Superior temporal gyrus (tissue), 1 donor: ENCODE measurements around the gene CLMP.

Experiments
- DNase-seq: peaks from one replicate; pipeline ENCODE4 v3.0.0-alpha.2; 2016; ENCODE audit errors: extremely low spot score

The CLMP gene

GRCh38 chr11:123057661-123058305 is 137.3 kb downstream of the CLMP start:
- no peak for DNase-seq

GRCh38 chr11:123056835-123057491 is 138.1 kb downstream of the CLMP start:
- DNase-seq: no peak

GRCh38 chr11:123055191-123055901 is 139.7 kb downstream of the CLMP start:
- DNase-seq: peak; percentile 27

- DNase-seq: peak; percentile 94
These were observed 140.6 kb downstream of the CLMP start for GRCh38 chr11:123054301-123055065.

GRCh38 chr11:123052901-123053721 is 141.9 kb downstream of the CLMP start:
- no peak for DNase-seq

GRCh38 chr11:123051634-123052033 is 143.4 kb downstream of the CLMP start:
- DNase-seq: no peak

- no peak for DNase-seq
These were observed 143.9 kb downstream of the CLMP start for GRCh38 chr11:123051146-123051545.

- DNase-seq: no peak
These were observed 147.1 kb downstream of the CLMP start for GRCh38 chr11:123047947-123048293.

GRCh38 chr11:123047266-123047946 is 147.6 kb downstream of the CLMP start:
- no peak for DNase-seq

GRCh38 chr11:123046473-123047259 is 148.4 kb downstream of the CLMP start:
- DNase-seq: no peak

- no peak for DNase-seq
These were observed 149.9 kb downstream of the CLMP start for GRCh38 chr11:123045101-123045500.

- DNase-seq: no peak
These were observed 153.9 kb downstream of the CLMP start for GRCh38 chr11:123041185-123041584.

- DNase-seq: no peak
These were observed 155.0 kb downstream of the CLMP start for GRCh38 chr11:123040111-123040432.

- no peak for DNase-seq
These were observed 159.2 kb downstream of the CLMP start for GRCh38 chr11:123035831-123036230.

GRCh38 chr11:123034597-123034996 is 160.5 kb downstream of the CLMP start:
- DNase-seq: no peak

GRCh38 chr11:123033895-123034294 is 161.2 kb downstream of the CLMP start:
- DNase-seq: no peak

GRCh38 chr11:123030517-123030916 is 164.5 kb downstream of the CLMP start:
- DNase-seq: no peak

- peak; percentile 32 for DNase-seq
These were observed 174.1 kb downstream of the CLMP start for GRCh38 chr11:123020968-123021367.
